Activated CD4-positive, alpha-beta T cell treated with anti-CD3 and anti-CD28 coated beads, Interleukin-2, amount 50 U/mL, for 48 hours (primary cell): ENCODE results near the gene ZNF407.

Experiments
- DNase-seq, 2 experiments: peaks; one replicate each; pipeline ENCODE4 v3.0.0-alpha.2; 2020

The ZNF407 gene

GRCh38 chr18:74734013-74734444 lies 136.4 kb downstream of the ZNF407 start:
- DNase-seq: no peak

GRCh38 chr18:74739926-74740325 lies 142.3 kb downstream of the ZNF407 start:
- no peak for DNase-seq

GRCh38 chr18:74742573-74743243 lies 145.0 kb downstream of the ZNF407 start:
- no peak for DNase-seq

- no peak for DNase-seq
These were observed 148.1 kb downstream of the ZNF407 start for GRCh38 chr18:74745633-74746403.

GRCh38 chr18:74748809-74749208 lies 151.1 kb downstream of the ZNF407 start:
- no peak for DNase-seq

- no peak for DNase-seq
These were observed 161.3 kb downstream of the ZNF407 start for GRCh38 chr18:74758995-74759394.

GRCh38 chr18:74760026-74760425 lies 162.4 kb downstream of the ZNF407 start:
- DNase-seq: no peak

GRCh38 chr18:74760436-74760835 lies 162.8 kb downstream of the ZNF407 start:
- no peak for DNase-seq

- no peak for DNase-seq
These were observed 168.6 kb downstream of the ZNF407 start for GRCh38 chr18:74766251-74766650.

GRCh38 chr18:74768096-74768495 lies 170.4 kb downstream of the ZNF407 start:
- no peak for DNase-seq

- DNase-seq: no peak
These were observed 175.5 kb downstream of the ZNF407 start for GRCh38 chr18:74773171-74773624.

- DNase-seq: no peak
These were observed 176.8 kb downstream of the ZNF407 start for GRCh38 chr18:74774486-74774885.

GRCh38 chr18:74775239-74775638 lies 177.6 kb downstream of the ZNF407 start:
- DNase-seq: no peak

- DNase-seq: no peak
These were observed 180.6 kb downstream of the ZNF407 start for GRCh38 chr18:74778191-74778847.

GRCh38 chr18:74784752-74785151 lies 187.1 kb downstream of the ZNF407 start:
- DNase-seq: no peak

GRCh38 chr18:74785632-74786031 lies 188.0 kb downstream of the ZNF407 start:
- DNase-seq: no peak

GRCh38 chr18:74788657-74789056 lies 191.0 kb downstream of the ZNF407 start:
- no peak for DNase-seq

GRCh38 chr18:74789078-74789477 lies 191.4 kb downstream of the ZNF407 start:
- DNase-seq: no peak

GRCh38 chr18:74790451-74790850 lies 192.8 kb downstream of the ZNF407 start:
- DNase-seq: no peak

GRCh38 chr18:74791501-74792194 lies 194.0 kb downstream of the ZNF407 start:
- no peak for DNase-seq

GRCh38 chr18:74793746-74794145 lies 196.1 kb downstream of the ZNF407 start:
- DNase-seq: no peak

GRCh38 chr18:74795751-74796150 lies 198.1 kb downstream of the ZNF407 start:
- DNase-seq: no peak

- DNase-seq: no peak
These were observed 198.5 kb downstream of the ZNF407 start for GRCh38 chr18:74796211-74796610.
